ENCODE measurements around the gene DOK7.

DNA sequence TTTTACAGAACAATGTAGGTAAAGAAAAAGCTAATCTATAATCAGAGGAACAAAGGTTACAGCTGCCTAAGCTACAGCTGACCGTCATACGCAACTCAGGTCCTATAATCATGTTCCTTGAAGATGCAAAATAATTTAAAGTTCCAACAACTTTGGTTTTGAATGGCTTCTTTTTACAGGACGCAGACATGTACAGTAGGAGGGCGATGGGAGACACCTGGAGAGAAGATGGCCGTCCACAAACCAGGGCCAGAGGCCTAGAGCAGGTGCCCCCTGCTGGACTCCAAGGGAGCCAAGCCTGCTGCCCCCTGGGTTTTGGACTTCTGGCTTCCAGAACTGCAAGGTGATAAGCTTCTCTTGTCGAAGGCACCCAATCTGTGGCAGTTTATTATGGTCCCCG lies 10.7 kb upstream of the DOK7 start:
- TF ChIP-seq TAF1 (IDR thresholded peaks at IDR 0.05; ENCODE audit: low read depth, low read length) = no peak
- no peak for TF ChIP-seq POLR2AphosphoS5 (IDR thresholded peaks at IDR 0.05; ENCODE audit: low read depth, low read length)
- no peak for TF ChIP-seq POLR2A (IDR thresholded peaks at IDR 0.05; ENCODE audit: low read depth, low read length)
- no peak for TF ChIP-seq PAX5 (IDR thresholded peaks at IDR 0.05; ENCODE audit: insufficient read depth, low read length, severe bottlenecking)
- TF ChIP-seq SPI1 (IDR thresholded peaks at IDR 0.05; ENCODE audit: low read depth, low read length) = no peak
- TF ChIP-seq POU2F2 (IDR thresholded peaks at IDR 0.05; ENCODE audit: low read depth, low read length) = no peak
